Effector memory CD8-positive, alpha-beta T cell (primary cell): Measurements from ENCODE around the gene RPS6KA5.
"Not testable (repeated sequence)": the region's sequence is repeated elsewhere in the genome, so short reads cannot be mapped to it uniquely, and the experiment has no call there.

Source experiments
- ATAC-seq: fragments of 150-1000 bp; cut with Tn5 transposase; replicated peaks from 2 replicates; pipeline ENCODE4 v1.10.0; 2021; ENCODE audit warnings: mild to moderate bottlenecking, moderate library complexity
- DNase-seq, 3 experiments: peaks; one replicate each; pipeline ENCODE4 v3.0.0; 2021
- H3K27ac Mint-ChIP-seq, 2 donors: one replicate each; pipeline ENCODE4 v1.8.0; 2022; ENCODE audit warnings: mild to moderate bottlenecking in 2 of 2, mixed read lengths in 2 of 2, moderate library complexity in 2 of 2
- H3K27me3 Mint-ChIP-seq, 2 donors: one replicate each; pipeline ENCODE4 v1.8.0; 2022; ENCODE audit warnings: mixed read lengths in 2 of 2
- H3K36me3 Mint-ChIP-seq: one replicate; pipeline ENCODE4 v1.8.0; 2022; ENCODE audit warnings: mild to moderate bottlenecking, moderate library complexity, mixed read lengths; ENCODE audit not compliant: insufficient read depth
- H3K4me1 Mint-ChIP-seq, 2 donors: one replicate each; pipeline ENCODE4 v1.8.0; 2022; ENCODE audit warnings: low read depth in 2 of 2, mixed read lengths in 2 of 2
- H3K4me3 Mint-ChIP-seq, 2 donors: one replicate each; pipeline ENCODE4 v1.8.0; 2022; ENCODE audit warnings: mild to moderate bottlenecking in 2 of 2, mixed read lengths in 2 of 2, moderate library complexity in 2 of 2
- H3K9me3 Mint-ChIP-seq, 2 donors: one replicate each; pipeline ENCODE4 v1.8.0; 2022; ENCODE audit warnings: mixed read lengths in 2 of 2

RPS6KA5 gene

GRCh38 chr14:91034379-91034778 lies 26.1 kb downstream of the RPS6KA5 start:
- not testable (repeated sequence) for ATAC-seq, H3K9me3 Mint-ChIP-seq, H3K27me3 Mint-ChIP-seq, H3K4me3 Mint-ChIP-seq, DNase-seq
- peak overlapping the region in 1 of 2 donors; percentile 2 for H3K27ac Mint-ChIP-seq
- H3K4me1 Mint-ChIP-seq = peaks cover 36 to 64% of the 10 kb centered on the region in 2 donors
- peaks cover 17% of the 10 kb centered on the region for H3K36me3 Mint-ChIP-seq

GRCh38 chr14:91032248-91032647 lies 28.2 kb downstream of the RPS6KA5 start:
- no peak for ATAC-seq
- H3K27me3 Mint-ChIP-seq = no peaks in the 10 kb centered on the region
- no peak overlapping the region for H3K4me3 Mint-ChIP-seq

GRCh38 chr14:91031666-91032065 lies 28.8 kb downstream of the RPS6KA5 start:
- peaks cover 26 to 46% of the 10 kb centered on the region in 2 donors for H3K4me1 Mint-ChIP-seq

More at GRCh38 chr14:91032248-91032647, 28.2 kb downstream of the RPS6KA5 start:
- H3K4me1 Mint-ChIP-seq = peaks cover 29 to 47% of the 10 kb centered on the region in 2 donors
- peaks cover 17% of the 10 kb centered on the region for H3K36me3 Mint-ChIP-seq
- H3K9me3 Mint-ChIP-seq = no peaks in the 10 kb centered on the region
- no peak for DNase-seq
- no peak overlapping the region for H3K27ac Mint-ChIP-seq

GRCh38 chr14:91029456-91030217 lies 30.8 kb downstream of the RPS6KA5 start:
- ATAC-seq (no peak), DNase-seq (no peak)
- Mint-ChIP-seq H3K4me3 (no peak overlapping the region), H3K27ac (peak overlapping the region in 1 of 2 donors; percentile 4), H3K4me1 (peaks cover 11 to 34% of the 10 kb centered on the region in 2 donors), H3K36me3 (peaks cover 23% of the 10 kb centered on the region), H3K9me3 (no peaks in the 10 kb centered on the region), H3K27me3 (no peaks in the 10 kb centered on the region)

More at GRCh38 chr14:91031666-91032065, 28.8 kb downstream of the RPS6KA5 start:
- no peaks in the 10 kb centered on the region for H3K9me3 Mint-ChIP-seq
- ATAC-seq = no peak
- peaks cover 17% of the 10 kb centered on the region for H3K36me3 Mint-ChIP-seq
- no peak for DNase-seq
- H3K27ac Mint-ChIP-seq = no peak overlapping the region
- no peaks in the 10 kb centered on the region for H3K27me3 Mint-ChIP-seq
- H3K4me3 Mint-ChIP-seq = no peak overlapping the region

GRCh38 chr14:91027561-91027960 lies 32.9 kb downstream of the RPS6KA5 start:
- H3K36me3 Mint-ChIP-seq = peaks cover 16% of the 10 kb centered on the region
- DNase-seq (no peak), ATAC-seq (no peak)
- no peak overlapping the region for H3K4me3 Mint-ChIP-seq
- peak overlapping the region in 1 of 2 donors; percentile 77 for H3K27ac Mint-ChIP-seq
- H3K27me3 Mint-ChIP-seq = no peaks in the 10 kb centered on the region
- H3K4me1 Mint-ChIP-seq = peaks cover 15 to 40% of the 10 kb centered on the region in 2 donors
- H3K9me3 Mint-ChIP-seq = no peaks in the 10 kb centered on the region

- H3K27me3 Mint-ChIP-seq, H3K36me3 Mint-ChIP-seq, H3K9me3 Mint-ChIP-seq: not testable (repeated sequence)
- peak overlapping the region; percentile 62 to 76 for H3K4me3 Mint-ChIP-seq
- H3K27ac Mint-ChIP-seq = peak overlapping the region; percentile 83 to 85
- DNase-seq = peak in 2 of 3 experiments; percentile 3 to 22
- peak; percentile 81 for ATAC-seq
- H3K4me1 Mint-ChIP-seq = peaks cover 15 to 33% of the 10 kb centered on the region in 2 donors
Observed at GRCh38 chr14:91022622-91023028, 37.8 kb downstream of the RPS6KA5 start.

- Mint-ChIP-seq H3K36me3 (peaks cover 7% of the 10 kb centered on the region), H3K27me3 (no peaks in the 10 kb centered on the region), H3K4me1 (peaks cover 15 to 33% of the 10 kb centered on the region in 2 donors), H3K4me3 (peak overlapping the region; percentile 62 to 76), H3K27ac (peak overlapping the region; percentile 83 to 85), H3K9me3 (no peaks in the 10 kb centered on the region)
- ATAC-seq (peak; percentile 44), DNase-seq (no peak)
Observed at GRCh38 chr14:91021991-91022621, 38.3 kb downstream of the RPS6KA5 start.

GRCh38 chr14:91021115-91021514 lies 39.3 kb downstream of the RPS6KA5 start:
- Mint-ChIP-seq H3K36me3 (peaks cover 5% of the 10 kb centered on the region), H3K27ac (peak overlapping the region; percentile 44 to 77), H3K9me3 (no peaks in the 10 kb centered on the region), H3K27me3 (no peaks in the 10 kb centered on the region), H3K4me1 (peaks cover 15 to 33% of the 10 kb centered on the region in 2 donors), H3K4me3 (no peak overlapping the region)
- no peak for DNase-seq
- no peak for ATAC-seq

GRCh38 chr14:91019673-91020072 lies 40.8 kb downstream of the RPS6KA5 start:
- peaks cover 1% of the 10 kb centered on the region for H3K36me3 Mint-ChIP-seq
- no peak overlapping the region for H3K4me3 Mint-ChIP-seq
- no peak for DNase-seq
- H3K27ac Mint-ChIP-seq = peak overlapping the region in 1 of 2 donors; percentile 31
- no peaks in the 10 kb centered on the region for H3K9me3 Mint-ChIP-seq
- peaks cover 19 to 31% of the 10 kb centered on the region in 2 donors for H3K4me1 Mint-ChIP-seq
- no peaks in the 10 kb centered on the region for H3K27me3 Mint-ChIP-seq
- ATAC-seq = no peak

GRCh38 chr14:91018481-91018880 lies 42.0 kb downstream of the RPS6KA5 start:
- no peak for DNase-seq
- H3K27me3 Mint-ChIP-seq = no peaks in the 10 kb centered on the region
- no peaks in the 10 kb centered on the region for H3K9me3 Mint-ChIP-seq
- no peak overlapping the region for H3K4me3 Mint-ChIP-seq
- H3K27ac Mint-ChIP-seq = peak overlapping the region; percentile 3 to 26
- ATAC-seq = no peak
- no peaks in the 10 kb centered on the region for H3K36me3 Mint-ChIP-seq
- peaks cover 15 to 25% of the 10 kb centered on the region in 2 donors for H3K4me1 Mint-ChIP-seq

- DNase-seq (no peak), ATAC-seq (no peak)
- H3K4me3 Mint-ChIP-seq = no peak overlapping the region
- no peaks in the 10 kb centered on the region for H3K9me3 Mint-ChIP-seq
- H3K36me3 Mint-ChIP-seq = no peaks in the 10 kb centered on the region
- H3K4me1 Mint-ChIP-seq = peaks cover 15 to 16% of the 10 kb centered on the region in 2 donors
- no peaks in the 10 kb centered on the region for H3K27me3 Mint-ChIP-seq
- no peak overlapping the region for H3K27ac Mint-ChIP-seq
Observed at GRCh38 chr14:91016800-91017410, 43.5 kb downstream of the RPS6KA5 start.

GRCh38 chr14:91015435-91015834 lies 45.0 kb downstream of the RPS6KA5 start:
- ATAC-seq (no peak), DNase-seq (no peak)
- Mint-ChIP-seq H3K36me3 (no peaks in the 10 kb centered on the region), H3K4me3 (no peak overlapping the region), H3K4me1 (peaks cover 15 to 18% of the 10 kb centered on the region in 2 donors), H3K27me3 (no peaks in the 10 kb centered on the region), H3K9me3 (no peaks in the 10 kb centered on the region), H3K27ac (peak overlapping the region; percentile 16 to 70)

GRCh38 chr14:91012045-91012444 lies 48.4 kb downstream of the RPS6KA5 start:
- Mint-ChIP-seq H3K27me3 (no peaks in the 10 kb centered on the region), H3K4me3 (no peak overlapping the region), H3K4me1 (peaks cover 19 to 20% of the 10 kb centered on the region in 2 donors), H3K36me3 (no peaks in the 10 kb centered on the region), H3K9me3 (no peaks in the 10 kb centered on the region), H3K27ac (no peak overlapping the region)
- no peak for DNase-seq
- no peak for ATAC-seq
